Adrenal gland (tissue), 5 donors: ENCODE results near the gene SLC22A17.

Experiments
- CTCF ChIP-seq, 6 experiments: fragments of 450-650 bp in 4 of 6; fragments of 200-600 bp in 2 of 6; sonication (generic) in 1 of 6; IDR thresholded peaks; 1 replicate in 5 of 6; 2 replicates in 1 of 6; pipeline versions ENCODE4 v1.5.1 to v1.8.0; 2016 to 2021; ENCODE audit warnings: antibody characterized with exemption in 6 of 6, mild to moderate bottlenecking in 2 of 6, moderate library complexity in 1 of 6
- POLR2A ChIP-seq, 2 donors: fragments of 450-650 bp; IDR thresholded peaks; one replicate each; pipeline ENCODE4 v1.6.1; 2017; ENCODE audit warnings: antibody characterized with exemption in 2 of 2, mild to moderate bottlenecking in 2 of 2, moderate library complexity in 1 of 2
- donor health status: DM: no; HTN: no; CAD: no.

GRCh38 chr14:23310546-23310945 lies 42.1 kb downstream of the SLC22A17 start:
- TF ChIP-seq CTCF (IDR thresholded peaks at IDR 0.05) (no peak), POLR2A (IDR thresholded peaks at IDR 0.05) (no peak)
